GM21360 (cell line): Measurements from ENCODE around the gene UNC13A.

Experiments used
- ATAC-seq: cut with Tn5 transposase; IDR thresholded peaks from one replicate; pipeline ENCODE4 v1.9.1; 2021; ENCODE audit warnings: mild to moderate bottlenecking, moderate library complexity; ENCODE audit not compliant: unreplicated experiment

The UNC13A gene

GRCh38 chr19:17711851-17712250, 23.7 kb upstream of the UNC13A start:
- no peak for ATAC-seq

- ATAC-seq: no peak
Observed at GRCh38 chr19:17706750-17707181, 18.6 kb upstream of the UNC13A start.

- no peak for ATAC-seq
Observed at GRCh38 chr19:17703824-17704463, 15.8 kb upstream of the UNC13A start.

- ATAC-seq: no peak
Observed at GRCh38 chr19:17695198-17695597, 7.0 kb upstream of the UNC13A start.

- ATAC-seq: no peak
Observed at GRCh38 chr19:17692566-17692965, 4.4 kb upstream of the UNC13A start.

GRCh38 chr19:17688853-17689595, 870 bp upstream of the UNC13A start:
- ATAC-seq: no peak

- ATAC-seq: no peak
Observed at GRCh38 chr19:17687141-17687856, 855 bp downstream of the UNC13A start.

- ATAC-seq: no peak
Observed at GRCh38 chr19:17686592-17687024, 1.5 kb downstream of the UNC13A start.

GRCh38 chr19:17686023-17686521, 2.1 kb downstream of the UNC13A start:
- no peak for ATAC-seq

GRCh38 chr19:17685451-17686022, 2.6 kb downstream of the UNC13A start:
- no peak for ATAC-seq

- no peak for ATAC-seq
Observed at GRCh38 chr19:17684256-17684655, 3.9 kb downstream of the UNC13A start.

- no peak for ATAC-seq
Observed at GRCh38 chr19:17683078-17683477, 5.1 kb downstream of the UNC13A start.

GRCh38 chr19:17682273-17682672, 5.9 kb downstream of the UNC13A start:
- ATAC-seq: no peak

GRCh38 chr19:17681505-17682125, 6.5 kb downstream of the UNC13A start:
- ATAC-seq: no peak

GRCh38 chr19:17680230-17680722, 7.9 kb downstream of the UNC13A start:
- ATAC-seq: peak; percentile 59

- ATAC-seq: no peak
Observed at GRCh38 chr19:17679526-17680229, 8.5 kb downstream of the UNC13A start.

- no peak for ATAC-seq
Observed at GRCh38 chr19:17678836-17679235, 9.3 kb downstream of the UNC13A start.

- no peak for ATAC-seq
Observed at GRCh38 chr19:17677002-17677401, 11.2 kb downstream of the UNC13A start.

- ATAC-seq: no peak
Observed at GRCh38 chr19:17676295-17676694, 11.9 kb downstream of the UNC13A start.
